HCT116 (cell line): ENCODE results near the gene VWA5B1. TPM values are rescaled to one million over a fixed set of nuclear protein-coding genes. Genes with fewer than 3 reads are reported as not detected.

Source experiments
- ATAC-seq: fragments of 200-7000 bp; cut with Tn5 transposase; 2 replicates; pipeline ENCODE4 v1.9.1; 2020; ENCODE audit warnings: mild to moderate bottlenecking, moderate library complexity
- BruUV-seq: library from RNA; stranded (reverse); fragments of 400-500 nt; replicated peaks from 2 replicates; lab custom pipeline; 2021; lab: Mats Ljungman, UMichigan
- CTCF ChIA-PET: fragments of 300-600 bp; sonication (Branson Sonifier 250); formaldehyde crosslinking; loops from one replicate; lab custom pipeline; 2021; ENCODE audit warnings: antibody characterized with exemption; lab: Charles Lee
- POLR2A ChIA-PET: fragments of 300-600, 350-600 bp; sonication (Branson Sonifier 250); formaldehyde crosslinking; loops from one replicate; lab custom pipeline; 2021; ENCODE audit warnings: antibody characterized with exemption; lab: Charles Lee
- RAD21 ChIA-PET, 2 experiments: fragments of 300-600 bp; sonication (Branson Sonifier 250); formaldehyde crosslinking; loops; one replicate each; lab custom pipeline; 2023; ENCODE audit warnings: low total read pairs in 2 of 2; ENCODE audit not compliant: uncharacterized antibody in 2 of 2, unreplicated experiment in 2 of 2, low non-redundant PET in 1 of 2; lab: Charles Lee
- DNase-seq: peaks from one replicate; pipeline ENCODE4 v3.0.0-alpha.2; 2010; ENCODE audit warnings: low read depth, low spot score
- H2AFZ ChIP-seq: fragments of 200-600 bp; shearing (Covaris generic), sonication (generic); 2 replicates; pipeline ENCODE4 v1.6.1; 2017; ENCODE audit warnings: low read depth, mixed run types, mixed read lengths, antibody characterized with exemption, low read length; ENCODE audit not compliant: poor library complexity, severe bottlenecking
- H3K27ac ChIP-seq: 2 replicates; pipeline ENCODE4 v1.5.1; 2012; ENCODE audit warnings: low read depth, low read length
- H3K27me3 ChIP-seq: fragments of 200-600 bp; sonication (generic); 2 replicates; pipeline ENCODE4 v1.6.1; 2016; ENCODE audit warnings: mixed run types, low read length, mixed read lengths; ENCODE audit not compliant: insufficient read depth
- H3K36me3 ChIP-seq, 2 experiments: fragments of 200-500 bp in 1 of 2; fragments of 200-600 bp in 1 of 2; sonication (Bioruptor generic) in 1 of 2; sonication (generic) in 1 of 2; 2 replicates each; pipeline versions ENCODE4 v1.5.1 to v1.6.1; 2014 to 2016; ENCODE audit warnings: low read length in 2 of 2, inconsistent platforms in 1 of 2, mixed read lengths in 1 of 2, mixed run types in 1 of 2; ENCODE audit not compliant: insufficient read depth in 2 of 2, control insufficient read depth in 1 of 2
- H3K4me1 ChIP-seq, 2 experiments: fragments of 200-600 bp in 1 of 2; sonication (generic) in 1 of 2; 2 replicates each; pipeline versions ENCODE4 v1.5.1 to v1.6.1; 2012 to 2017; ENCODE audit warnings: low read length in 2 of 2, inconsistent platforms in 1 of 2, mild to moderate bottlenecking in 1 of 2, mixed read lengths in 1 of 2, mixed run types in 1 of 2, moderate library complexity in 1 of 2; ENCODE audit not compliant: insufficient read depth in 2 of 2, control insufficient read depth in 1 of 2
- H3K4me2 ChIP-seq: fragments of 200-600 bp; sonication (generic); 2 replicates; pipeline ENCODE4 v1.6.1; 2017; ENCODE audit warnings: mixed run types, low read length, mixed read lengths
- H3K4me3 ChIP-seq, 2 experiments: fragments of 200-600 bp in 1 of 2; sonication (generic) in 1 of 2; replicated peaks in 1 of 2; 2 replicates each; pipeline ENCODE4 v1.5.1; 2011 to 2016; ENCODE audit warnings: low read length in 2 of 2, control low read depth in 1 of 2, low read depth in 1 of 2, mild to moderate bottlenecking in 1 of 2, mixed read lengths in 1 of 2, mixed run types in 1 of 2
- H3K79me2 ChIP-seq: fragments of 200-600 bp; sonication (generic); 2 replicates; pipeline ENCODE4 v1.6.1; 2017; ENCODE audit warnings: mild to moderate bottlenecking, mixed run types, low read length, moderate library complexity, mixed read lengths; ENCODE audit not compliant: insufficient read depth
- H3K9ac ChIP-seq: fragments of 200-600 bp; sonication (generic); 2 replicates; pipeline ENCODE4 v1.6.1; 2016; ENCODE audit warnings: low read length, mixed read lengths
- H3K9me2 ChIP-seq: fragments of 200-600 bp; sonication (generic), shearing (Covaris generic); 2 replicates; pipeline ENCODE4 v1.6.1; 2017; ENCODE audit warnings: mixed run types, mild to moderate bottlenecking, moderate library complexity; ENCODE audit not compliant: insufficient read depth
- H3K9me3 ChIP-seq, 2 experiments: fragments of 200-500 bp in 1 of 2; fragments of 200-600 bp in 1 of 2; sonication (Bioruptor generic) in 1 of 2; sonication (generic) in 1 of 2; 2 replicates each; pipeline ENCODE4 v1.6.1; 2014 to 2017; ENCODE audit warnings: low read length in 2 of 2, mixed read lengths in 2 of 2, inconsistent platforms in 1 of 2, low read depth in 1 of 2, mild to moderate bottlenecking in 1 of 2, mixed run types in 1 of 2, moderate library complexity in 1 of 2; ENCODE audit not compliant: control insufficient read depth in 1 of 2, insufficient read depth in 1 of 2
- H4K20me1 ChIP-seq: fragments of 200-600 bp; sonication (generic), shearing (Covaris generic); 2 replicates; pipeline ENCODE4 v1.6.1; 2017; ENCODE audit warnings: mixed run types, mild to moderate bottlenecking, moderate library complexity; ENCODE audit not compliant: insufficient read depth
- ATF3 ChIP-seq: IDR thresholded peaks from 2 replicates; pipeline ENCODE4 v1.6.1; 2012
- CBX3 ChIP-seq: IDR thresholded peaks from 2 replicates; pipeline ENCODE4 v1.6.1; 2012; ENCODE audit warnings: low read depth
- CEBPB ChIP-seq: IDR thresholded peaks from 2 replicates; pipeline ENCODE4 v1.6.1; 2012; ENCODE audit warnings: low read depth
- EGR1 ChIP-seq: IDR thresholded peaks from 2 replicates; pipeline ENCODE4 v1.6.1; 2012; ENCODE audit warnings: low read depth
- EZH2 ChIP-seq: fragments of 200-600 bp; sonication (generic); IDR thresholded peaks from 2 replicates; pipeline ENCODE4 v1.6.1; 2017; ENCODE audit warnings: antibody characterized with exemption, mixed run types
- EZH2phosphoT487 ChIP-seq: fragments of 200-600 bp; IDR thresholded peaks from 2 replicates; pipeline ENCODE4 v1.6.1; 2018; ENCODE audit warnings: antibody characterized with exemption, borderline replicate concordance
- POLR2A ChIP-seq: IDR thresholded peaks from 2 replicates; pipeline ENCODE4 v1.7.0; 2011; ENCODE audit warnings: borderline replicate concordance; ENCODE audit not compliant: insufficient read depth, insufficient read length; ENCODE audit errors: extremely low read depth
- RAD21 ChIP-seq: IDR thresholded peaks from 2 replicates; pipeline ENCODE4 v1.6.1; 2012; ENCODE audit warnings: low read depth, mild to moderate bottlenecking
- SIN3A ChIP-seq: IDR thresholded peaks from 2 replicates; pipeline ENCODE4 v1.6.1; 2012; ENCODE audit warnings: low read depth
- SP1 ChIP-seq: IDR thresholded peaks from 2 replicates; pipeline ENCODE4 v1.6.1; 2012; ENCODE audit warnings: low read depth
- SRF ChIP-seq: IDR thresholded peaks from 2 replicates; pipeline ENCODE4 v1.6.1; 2012; ENCODE audit warnings: low read depth
- TCF7L2 ChIP-seq: IDR thresholded peaks from 2 replicates; pipeline ENCODE4 v1.7.0; 2011; ENCODE audit warnings: borderline replicate concordance, inconsistent platforms; ENCODE audit not compliant: insufficient read depth, insufficient read length; ENCODE audit errors: extremely low read depth
- ZNF274 ChIP-seq: fragments of 200-500 bp; sonication (Bioruptor generic); IDR thresholded peaks from 2 replicates; pipeline ENCODE4 v1.6.1; 2014; ENCODE audit warnings: mild to moderate bottlenecking, low read depth, low read length, inconsistent platforms
- intact Hi-C: fragments of 100-400 bp; cut with micrococcal nuclease; formaldehyde crosslinking; loops from 2 replicates; pipeline ENCODE4 v1.10.0; 2022
- total RNA-seq: library from RNA; stranded (reverse); gene quantifications from one replicate; pipeline ENCODE4 v1.2.1, GENCODE V29; 2021; ENCODE audit not compliant: unreplicated experiment

VWA5B1 gene
- total RNA-seq, 1 experiment from 2014 or later: not detected

DNA sequence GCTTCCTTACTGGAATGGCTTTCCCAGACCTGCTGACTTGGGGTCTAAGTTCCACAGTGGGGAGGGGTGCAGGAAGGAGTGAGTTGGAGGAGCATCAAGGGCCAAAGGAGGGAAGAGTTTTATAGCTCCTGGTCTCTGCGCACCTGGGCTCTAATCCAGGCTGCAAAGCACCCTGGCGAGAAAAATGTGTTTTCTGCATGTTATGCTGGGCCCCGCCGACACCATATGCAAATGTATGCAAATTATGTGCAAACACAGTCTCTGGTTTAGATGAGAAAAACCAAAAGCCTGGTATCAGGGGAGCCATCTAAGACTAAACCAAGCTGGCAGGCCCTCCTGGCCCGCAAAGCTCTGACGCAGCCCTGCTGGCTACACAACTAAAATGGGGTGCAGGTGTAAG is 95.0 kb downstream of the VWA5B1 start:
- Histone ChIP-seq H4K20me1 (no peaks in the 10 kb centered on the region), H3K27ac (no peak overlapping the region), H3K9me2 (no peaks in the 10 kb centered on the region), H3K4me3 (no peak overlapping the region), H3K27me3 (peaks cover 23% of the 10 kb centered on the region), H3K36me3 (no peaks in the 10 kb centered on the region), H3K79me2 (no peaks in the 10 kb centered on the region), H3K9ac (no peak overlapping the region), H2AFZ (no peak overlapping the region), H3K9me3 (no peaks in the 10 kb centered on the region), H3K4me1 (peaks cover 4 to 7% of the 10 kb centered on the region in 2 experiments; a peak in 3 of 4 replicates), H3K4me2 (no peak overlapping the region)
- DNase-seq: no peak
- no peak for ATAC-seq
- POLR2A ChIA-PET: no interaction called here
- intact Hi-C loops: no loop called here
- RAD21 ChIA-PET: no interaction called here
- TF ChIP-seq SIN3A (no peak), EZH2phosphoT487 (no peak), POLR2A (no peak), SP1 (no peak), ZNF274 (no peak), ATF3 (no peak), EGR1 (no peak), EZH2 (no peak), CBX3 (no peak), RAD21 (no peak)
- TF ChIP-seq, all 23 proteins: peak for 0
- CTCF ChIA-PET: no interaction called here
- BruUV-seq: no TSS peak

- ATAC-seq (no peak), DNase-seq (no peak)
- no TSS peak for BruUV-seq
Measured at GRCh38 chr1:20386323-20387081, 95.8 kb downstream of the VWA5B1 start.

More at GRCh38 chr1:20386323-20387081, 95.8 kb downstream of the VWA5B1 start:
- Histone ChIP-seq H2AFZ (no peak overlapping the region), H3K4me3 (no peak overlapping the region), H4K20me1 (no peaks in the 10 kb centered on the region), H3K4me1 (peaks cover 0 to 3% of the 10 kb centered on the region in 2 experiments; a peak in 1 of 4 replicates), H3K9me3 (no peaks in the 10 kb centered on the region), H3K27ac (no peak overlapping the region), H3K36me3 (no peaks in the 10 kb centered on the region), H3K9me2 (no peaks in the 10 kb centered on the region), H3K4me2 (no peak overlapping the region), H3K79me2 (no peaks in the 10 kb centered on the region), H3K27me3 (peaks cover 23% of the 10 kb centered on the region), H3K9ac (no peak overlapping the region)
- RAD21 ChIA-PET: no interaction called here
- intact Hi-C loops: no loop called here
- no peak for TF ChIP-seq SRF
- no peak for TF ChIP-seq SIN3A
- TF ChIP-seq TCF7L2: no peak
- no peak for TF ChIP-seq EGR1
- TF ChIP-seq CEBPB: no peak
- POLR2A ChIA-PET: no interaction called here
- CTCF ChIA-PET: no interaction called here
